Osteoblast (primary cell): ENCODE results near the gene NMNAT2. TPM values are rescaled to one million over a fixed set of nuclear protein-coding genes. Genes with fewer than 3 reads are reported as not detected.

Source experiments
- DNase-seq: peaks from one replicate; pipeline ENCODE4 v3.0.0; 2011; ENCODE audit warnings: low spot score, mixed read lengths; ENCODE audit not compliant: insufficient read length; ENCODE audit errors: missing footprints
- H2AFZ ChIP-seq: 2 replicates; pipeline ENCODE4 v1.6.0; 2011; ENCODE audit warnings: mild to moderate bottlenecking, low read length
- H3K27ac ChIP-seq: 2 replicates; pipeline ENCODE4 v1.5.1; 2011; ENCODE audit warnings: mild to moderate bottlenecking, low read depth, low read length, moderate library complexity
- H3K27me3 ChIP-seq: 2 replicates; pipeline ENCODE4 v1.6.0; 2012; ENCODE audit warnings: mild to moderate bottlenecking, control low read depth, inconsistent platforms, low read length, moderate library complexity; ENCODE audit not compliant: insufficient read depth
- H3K36me3 ChIP-seq: 2 replicates; pipeline ENCODE4 v1.5.1; 2011; ENCODE audit warnings: mild to moderate bottlenecking, low read length, control low read depth, moderate library complexity; ENCODE audit not compliant: insufficient read depth
- H3K4me1 ChIP-seq: 2 replicates; pipeline ENCODE4 v1.5.1; 2011; ENCODE audit warnings: mild to moderate bottlenecking, low read length, control low read depth, moderate library complexity; ENCODE audit not compliant: insufficient read depth
- H3K4me2 ChIP-seq: 2 replicates; pipeline ENCODE4 v1.6.0; 2011; ENCODE audit warnings: mild to moderate bottlenecking, low read length; ENCODE audit not compliant: insufficient read depth
- H3K4me3 ChIP-seq: fragments of 200-600 bp; sonication (generic); 3 replicates; pipeline ENCODE4 v1.5.1; 2012; ENCODE audit warnings: mild to moderate bottlenecking, low read length, inconsistent platforms; ENCODE audit not compliant: insufficient read depth
- H3K79me2 ChIP-seq: 2 replicates; pipeline ENCODE4 v1.6.0; 2012; ENCODE audit warnings: mild to moderate bottlenecking, low read length, control low read depth, inconsistent platforms; ENCODE audit not compliant: insufficient read depth
- H3K9me3 ChIP-seq: 2 replicates; pipeline ENCODE4 v1.5.1; 2011; ENCODE audit warnings: low read depth, low read length, control low read depth
- H4K20me1 ChIP-seq: 2 replicates; pipeline ENCODE4 v1.6.0; 2012; ENCODE audit warnings: mild to moderate bottlenecking, low read length, control low read depth; ENCODE audit not compliant: insufficient read depth
- CTCF ChIP-seq: IDR thresholded peaks from 2 replicates; pipeline ENCODE4 v1.5.1; 2011; ENCODE audit warnings: mild to moderate bottlenecking, low read depth, low read length, moderate library complexity; ENCODE audit errors: extremely low read depth
- total RNA-seq: library from RNA; depleted of rRNA; stranded (reverse); fragments of >200 nt; gene quantifications from 2 replicates; pipeline ENCODE4 v1.2.3, GENCODE V29; 2012

NMNAT2 gene
- total RNA-seq, 1 donor, result 2.5 TPM

DNA sequence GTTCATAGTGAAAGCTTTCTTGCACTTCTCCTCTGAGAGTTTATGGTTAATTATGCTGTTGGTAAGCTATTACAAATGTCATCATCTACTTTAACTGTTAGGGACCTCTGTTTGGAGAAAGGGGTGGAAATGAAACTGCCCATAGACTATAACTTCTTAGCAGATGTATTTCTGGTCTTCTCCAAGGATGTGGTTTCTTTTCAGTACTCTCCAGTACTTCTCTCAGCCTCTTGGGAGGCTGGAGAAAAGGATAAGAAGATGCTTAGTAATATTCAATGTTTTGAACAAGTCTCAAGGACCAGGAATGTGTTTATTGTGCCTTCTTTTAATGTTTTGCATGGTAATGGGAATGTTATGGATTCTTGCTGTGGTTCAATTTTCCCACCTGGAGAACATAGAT is 171.7 kb downstream of the NMNAT2 start:
- no peak for DNase-seq
- no peak for TF ChIP-seq CTCF
- Histone ChIP-seq H3K36me3 (no peaks in the 10 kb centered on the region), H2AFZ (no peak overlapping the region), H3K27me3 (no peaks in the 10 kb centered on the region), H3K27ac (no peak overlapping the region), H3K4me1 (peaks cover 29% of the 10 kb centered on the region), H3K79me2 (no peaks in the 10 kb centered on the region), H3K4me2 (no peak overlapping the region), H3K9me3 (no peaks in the 10 kb centered on the region), H4K20me1 (no peaks in the 10 kb centered on the region), H3K4me3 (no peak overlapping the region)

DNA sequence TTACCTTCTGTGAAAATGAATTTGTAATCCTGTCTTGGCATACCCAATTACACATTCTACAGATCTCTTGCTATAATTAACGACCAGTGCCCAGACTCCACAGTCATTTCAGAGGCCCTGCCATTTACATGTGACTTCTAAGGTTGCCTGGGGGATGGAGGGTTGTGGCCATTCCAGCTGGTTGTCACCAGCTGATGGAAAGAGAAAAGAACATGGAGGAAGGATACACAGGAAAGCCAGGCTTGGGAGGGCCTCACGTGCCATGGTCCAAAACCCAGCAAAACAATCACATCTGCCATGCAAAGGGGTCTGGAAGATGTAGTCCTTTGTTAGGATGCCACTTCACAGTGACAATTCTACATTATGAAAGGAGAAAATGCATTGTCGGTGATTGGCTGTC is 172.8 kb downstream of the NMNAT2 start:
- Histone ChIP-seq H3K27ac (no peak overlapping the region), H3K4me3 (no peak overlapping the region), H3K36me3 (no peaks in the 10 kb centered on the region), H3K4me2 (no peak overlapping the region), H3K4me1 (peaks cover 33% of the 10 kb centered on the region), H4K20me1 (no peaks in the 10 kb centered on the region), H2AFZ (no peak overlapping the region), H3K27me3 (no peaks in the 10 kb centered on the region), H3K79me2 (no peaks in the 10 kb centered on the region), H3K9me3 (no peaks in the 10 kb centered on the region)
- no peak for TF ChIP-seq CTCF
- DNase-seq, result no peak

- Histone ChIP-seq H3K79me2 (no peaks in the 10 kb centered on the region), H3K4me3 (no peak overlapping the region), H3K4me2 (no peak overlapping the region), H3K27ac (no peak overlapping the region), H4K20me1 (no peaks in the 10 kb centered on the region), H3K4me1 (peaks cover 33% of the 10 kb centered on the region), H2AFZ (no peak overlapping the region), H3K36me3 (no peaks in the 10 kb centered on the region), H3K9me3 (no peaks in the 10 kb centered on the region), H3K27me3 (no peaks in the 10 kb centered on the region)
- TF ChIP-seq CTCF, result no peak
- peak; percentile 83 for DNase-seq
Observed at GRCh38 chr1:183244466-183244865, 173.7 kb downstream of the NMNAT2 start.

GRCh38 chr1:183243161-183244050 is 174.8 kb downstream of the NMNAT2 start:
- Histone ChIP-seq H3K27ac (no peak overlapping the region), H3K4me1 (peaks cover 39% of the 10 kb centered on the region), H3K4me3 (no peak overlapping the region), H3K9me3 (no peaks in the 10 kb centered on the region), H3K79me2 (no peaks in the 10 kb centered on the region), H3K27me3 (no peaks in the 10 kb centered on the region), H4K20me1 (no peaks in the 10 kb centered on the region), H3K4me2 (no peak overlapping the region), H3K36me3 (no peaks in the 10 kb centered on the region), H2AFZ (no peak overlapping the region)
- DNase-seq, result no peak
- no peak for TF ChIP-seq CTCF
